GM11168 (cell line): ENCODE results near the gene SGSM1.

ENCODE experiments used
- in situ Hi-C: fragments of 300-500 bp; cut with MboI; formaldehyde crosslinking; loops from one replicate; pipeline ENCODE4 v1.12.0; 2022; ENCODE audit warnings: low sequenced_read_pairs; ENCODE audit not compliant: unreplicated experiment

SGSM1 gene

DNA sequence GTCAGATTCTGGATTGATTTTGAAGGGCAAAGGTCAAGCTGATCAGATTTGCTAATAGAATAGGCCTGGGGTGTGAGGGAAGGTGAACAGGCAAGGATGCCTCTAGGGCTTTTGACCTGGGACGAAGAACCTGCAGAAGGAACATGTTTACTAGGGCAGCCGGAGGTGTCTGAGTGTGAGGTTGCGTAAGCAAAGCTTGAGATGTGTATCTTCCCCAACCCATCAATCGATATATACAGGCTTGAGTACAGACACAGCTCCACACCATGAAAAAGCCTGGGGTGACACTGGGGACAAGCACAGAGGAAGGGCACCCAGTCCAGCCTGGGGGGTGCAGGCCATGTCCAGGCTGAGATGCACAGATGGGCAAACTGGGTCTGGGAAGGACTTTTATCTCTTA lies 139.4 kb downstream of the SGSM1 start:
- in situ Hi-C loops = loop anchor here (5.0 kb wide), 1 partner anchor 97 kb away; no protein-coding TSS in a partner anchor

- in situ Hi-C loops = loop anchor here (5.0 kb wide), 1 partner anchor 95 kb away; no protein-coding TSS in a partner anchor
Observed at GRCh38 chr22:24947383-24947782, 141.4 kb downstream of the SGSM1 start.

DNA sequence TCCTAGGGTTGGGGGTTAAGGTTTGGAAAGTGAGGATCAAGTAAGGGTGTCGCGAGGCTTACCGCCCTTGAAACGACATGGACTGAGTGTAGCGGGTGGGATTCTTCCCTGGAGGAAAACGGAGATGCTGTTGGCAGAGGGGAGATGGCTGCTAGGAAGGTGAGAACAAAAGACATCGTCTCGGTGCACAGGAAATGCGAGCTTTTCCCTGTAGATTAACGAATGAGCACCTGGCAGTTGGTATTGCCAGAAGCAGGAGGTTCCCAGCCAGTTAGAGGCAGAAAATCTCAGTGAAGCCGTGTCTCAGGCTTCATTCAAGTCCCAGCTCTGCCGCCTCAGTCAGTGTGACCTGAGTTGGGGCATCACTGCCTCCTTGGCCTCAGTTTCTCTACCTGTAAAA lies 141.9 kb downstream of the SGSM1 start:
- in situ Hi-C loops = loop anchor here (5.0 kb wide), 1 partner anchor 94 kb away; no protein-coding TSS in a partner anchor

DNA sequence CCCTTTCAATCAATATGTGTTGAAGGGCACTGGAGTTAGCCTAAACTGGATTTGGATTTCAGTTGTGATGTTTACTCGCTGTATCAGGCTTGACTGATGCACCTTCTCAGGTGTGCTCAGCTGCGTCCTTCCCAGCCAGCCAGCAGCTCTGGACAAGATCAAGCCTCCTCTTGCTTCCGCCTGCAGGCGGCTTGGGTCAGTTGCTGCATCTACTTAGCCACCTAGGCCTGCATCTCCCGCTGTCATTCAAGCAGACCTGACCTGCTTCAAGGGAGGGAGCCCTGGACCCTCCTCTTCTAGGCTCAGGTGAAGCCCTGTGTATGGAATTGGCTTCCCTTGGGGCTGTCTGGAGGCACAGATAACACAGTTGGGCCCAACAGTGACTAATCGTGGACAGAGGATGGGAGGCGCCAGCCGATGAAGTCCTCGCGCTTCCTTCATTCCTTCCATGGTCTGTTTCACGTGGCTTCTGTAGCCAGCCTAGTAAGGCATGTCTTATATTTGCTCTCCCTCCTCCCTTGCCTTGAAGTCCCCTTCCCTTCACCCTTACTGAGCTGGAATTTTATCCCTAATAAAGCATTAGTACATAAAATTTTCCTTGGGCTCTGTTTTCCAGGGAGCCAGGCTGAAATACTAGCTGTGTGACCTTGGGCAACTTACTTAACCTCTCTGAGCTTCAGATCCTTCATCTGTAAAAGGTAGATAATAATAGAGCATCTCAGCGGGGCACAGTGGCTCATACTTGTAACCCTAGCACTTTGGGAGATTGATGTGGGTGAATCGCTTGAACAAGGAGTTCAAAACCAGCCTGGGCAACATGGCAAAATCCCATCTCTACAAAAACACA lies 142.6 kb downstream of the SGSM1 start:
- in situ Hi-C loops = loop anchor here (5.0 kb wide), 1 partner anchor 94 kb away; no protein-coding TSS in a partner anchor

DNA sequence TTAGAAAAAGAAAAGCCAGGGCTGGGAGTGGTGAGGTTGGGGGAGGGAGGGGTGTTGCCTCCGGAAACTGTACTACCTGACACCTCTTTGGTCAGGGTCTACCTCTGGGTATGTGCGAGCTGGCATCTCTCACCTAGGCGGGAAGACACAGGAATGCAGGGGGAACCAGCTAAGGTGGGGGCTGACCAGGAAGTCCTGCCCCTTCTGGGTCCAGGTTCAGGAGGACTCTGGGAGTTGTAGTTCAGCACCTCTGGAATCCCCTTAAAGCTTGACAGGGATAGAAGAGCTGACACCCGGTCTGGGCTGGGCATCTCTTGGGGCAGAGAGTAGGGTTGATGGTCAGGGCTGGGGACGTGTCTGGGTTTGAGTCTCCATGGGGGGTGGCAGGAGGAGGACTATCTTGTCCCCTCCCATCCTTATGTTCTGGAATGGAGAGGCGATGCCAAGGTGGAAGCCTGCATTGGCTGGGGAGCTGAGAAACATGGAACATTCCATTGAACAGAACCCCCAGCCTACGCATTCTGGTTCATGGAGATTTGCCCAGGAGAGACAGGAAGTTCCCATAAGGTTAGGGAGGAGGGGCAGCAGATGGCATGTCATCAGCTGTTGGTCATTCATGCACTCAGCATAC lies 144.4 kb downstream of the SGSM1 start:
- in situ Hi-C loops = no loop called here

DNA sequence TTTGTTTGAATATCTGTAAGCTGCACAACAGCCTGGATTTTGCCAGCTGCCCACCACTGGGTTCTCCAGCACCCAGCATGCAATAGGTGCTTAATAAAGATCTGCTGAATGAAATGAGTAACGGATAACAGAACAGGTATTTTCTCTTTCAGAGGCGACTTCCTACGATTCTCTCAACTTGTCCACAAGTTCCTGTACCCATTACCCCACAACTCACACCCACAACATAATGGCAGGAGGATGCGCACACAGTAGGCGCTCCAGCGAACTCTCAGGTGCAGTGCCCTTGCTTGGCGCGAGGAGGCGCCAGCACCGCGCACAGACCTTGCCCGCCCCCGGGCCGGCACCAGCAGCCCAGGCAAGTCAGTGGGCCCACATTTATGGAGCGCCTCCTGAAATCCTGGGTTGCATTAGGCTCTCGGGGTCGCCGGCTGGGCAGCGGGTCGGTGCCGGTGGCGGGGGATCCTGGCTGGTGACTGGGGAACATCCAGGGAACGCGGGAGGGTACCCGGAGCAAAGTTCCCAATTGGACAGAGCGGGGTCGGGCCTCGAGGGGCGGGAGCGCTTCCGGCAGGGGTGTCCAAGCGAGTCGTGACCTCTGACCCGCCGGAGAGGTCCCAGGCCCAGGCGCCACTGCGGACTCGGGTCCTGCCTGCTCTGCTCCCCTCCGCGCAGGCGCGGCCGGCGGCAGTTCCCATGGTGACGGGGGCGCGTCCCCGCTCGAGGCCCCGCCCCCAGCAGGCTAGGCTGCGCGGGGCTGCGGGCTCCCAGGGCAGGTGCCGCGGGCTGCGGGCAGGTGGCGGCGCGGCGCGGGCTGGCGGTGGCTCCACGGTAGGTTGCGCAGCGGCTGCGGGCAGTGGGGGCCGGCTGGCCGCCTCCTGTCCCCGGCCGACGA lies 146.2 kb downstream of the SGSM1 start, which contains the start of gene KIAA1671:
KIAA1671 (plus strand) TSS at position 775 of the 895 bp plus-strand sequence. CDS start 75,284 bp downstream, outside the sequence.
- in situ Hi-C loops = no loop called here

GRCh38 chr22:24952837-24953383 lies 146.9 kb downstream of the SGSM1 start:
- in situ Hi-C loops = no loop called here

- in situ Hi-C loops = no loop called here
Observed at GRCh38 chr22:24953384-24954113, 147.5 kb downstream of the SGSM1 start.

DNA sequence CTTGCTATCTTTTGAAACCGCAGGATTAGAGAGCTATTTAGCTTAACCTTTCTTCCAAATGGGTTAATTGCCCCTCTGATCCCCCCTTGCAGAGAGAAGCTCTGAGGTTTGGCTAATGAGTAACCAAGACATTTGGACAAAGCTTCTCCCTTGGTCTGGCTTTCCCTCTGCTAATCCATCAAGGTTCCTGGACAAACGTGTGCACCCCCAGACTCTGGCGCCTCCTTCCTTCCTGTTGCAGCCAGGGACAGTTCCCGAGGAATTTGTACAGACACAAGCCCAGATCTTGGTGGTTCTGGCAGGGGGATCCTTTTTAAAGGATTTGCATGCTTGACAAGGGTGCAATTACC lies 148.1 kb downstream of the SGSM1 start:
- in situ Hi-C loops = no loop called here

DNA sequence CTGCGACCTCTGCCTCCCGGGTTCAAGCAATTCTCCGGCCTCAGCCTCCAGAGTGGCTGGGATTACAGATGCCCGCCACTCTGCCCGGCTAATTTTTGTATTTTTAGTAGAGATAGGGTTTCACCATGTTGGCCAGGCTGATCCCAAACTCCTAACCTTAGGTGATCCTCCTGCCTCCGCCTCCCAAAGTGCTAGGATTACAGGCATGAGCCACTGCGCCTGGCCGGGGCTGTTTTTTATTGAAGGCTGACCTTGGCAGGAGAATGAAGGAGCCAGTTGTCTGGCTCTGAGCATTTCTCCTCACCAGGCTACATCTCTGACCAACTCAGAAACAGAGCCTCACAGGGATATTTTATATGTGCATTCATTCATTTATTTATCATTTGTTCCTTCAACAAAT lies 148.8 kb downstream of the SGSM1 start:
- in situ Hi-C loops = no loop called here

- in situ Hi-C loops = no loop called here
Observed at GRCh38 chr22:24957043-24957442, 151.0 kb downstream of the SGSM1 start.

GRCh38 chr22:24961217-24961844 lies 155.3 kb downstream of the SGSM1 start:
- in situ Hi-C loops = no loop called here

DNA sequence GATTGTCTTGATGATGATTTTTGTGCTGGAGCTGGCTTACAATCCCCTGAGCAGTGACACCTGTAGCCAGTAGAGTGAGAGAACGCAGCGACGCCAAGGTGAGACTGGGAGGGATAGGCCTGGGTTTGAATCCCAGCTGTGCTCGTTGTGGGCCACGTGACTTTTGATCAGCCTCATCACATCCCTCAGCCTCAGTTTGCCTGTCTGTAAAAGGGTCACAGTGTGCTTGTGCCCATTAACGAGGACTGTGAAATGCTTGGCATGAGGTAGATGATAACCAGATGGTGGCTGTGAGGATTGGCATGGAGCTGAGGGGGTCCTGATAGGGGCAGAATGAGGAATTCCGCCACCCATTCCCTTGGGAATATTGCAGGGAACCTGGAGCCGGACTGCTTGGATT lies 156.1 kb downstream of the SGSM1 start:
- in situ Hi-C loops = no loop called here

DNA sequence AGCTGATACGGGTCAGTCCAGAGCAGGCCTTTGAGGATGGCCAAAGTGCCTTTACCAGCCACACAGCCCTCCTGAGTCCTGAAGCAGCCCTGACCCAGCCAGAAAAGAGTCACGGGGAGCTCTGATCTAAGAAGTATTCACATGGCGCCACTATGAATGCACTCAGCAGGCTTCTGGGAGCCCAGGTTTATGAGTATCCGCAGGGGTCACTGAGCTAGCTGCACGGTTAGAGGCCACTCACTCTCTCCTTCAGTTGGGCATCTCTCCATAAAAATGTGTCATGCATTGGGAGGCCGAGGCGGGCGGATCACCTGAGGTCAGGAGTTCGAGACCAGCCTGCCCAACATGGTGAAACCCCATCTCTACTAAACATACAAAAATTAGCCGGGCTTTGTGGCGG lies 156.8 kb downstream of the SGSM1 start:
- in situ Hi-C loops = no loop called here

DNA sequence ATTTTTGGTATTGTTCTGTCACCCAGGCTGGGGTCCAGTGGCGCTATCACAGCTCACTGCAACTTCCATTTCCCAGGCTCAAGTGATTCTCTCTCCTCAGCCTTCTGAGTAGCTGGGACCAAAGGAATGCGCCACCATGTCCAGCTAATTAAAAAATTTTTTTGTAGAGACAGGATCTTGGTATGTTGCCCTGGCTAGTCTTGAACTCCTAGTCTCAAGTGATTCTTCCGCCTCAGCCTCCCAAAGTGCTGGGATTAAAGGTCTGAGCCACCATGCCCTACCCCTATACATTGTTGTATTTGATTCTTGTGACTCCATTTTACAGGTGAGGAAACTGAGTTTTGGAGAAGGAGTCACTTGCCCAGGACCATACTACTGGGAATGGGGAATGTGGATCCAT lies 158.4 kb downstream of the SGSM1 start:
- in situ Hi-C loops = no loop called here

- in situ Hi-C loops = no loop called here
Observed at GRCh38 chr22:24965822-24966626, 160.0 kb downstream of the SGSM1 start.

- in situ Hi-C loops = no loop called here
Observed at GRCh38 chr22:24968066-24968561, 162.1 kb downstream of the SGSM1 start.
